ENCODE results near the gene CAMK1D. TPM values are rescaled to one million over a fixed set of nuclear protein-coding genes. Genes with fewer than 3 reads are reported as not detected.

Gene CAMK1D
- total RNA-seq, 1 experiment from 2014 or later, result 6.3 TPM

DNA sequence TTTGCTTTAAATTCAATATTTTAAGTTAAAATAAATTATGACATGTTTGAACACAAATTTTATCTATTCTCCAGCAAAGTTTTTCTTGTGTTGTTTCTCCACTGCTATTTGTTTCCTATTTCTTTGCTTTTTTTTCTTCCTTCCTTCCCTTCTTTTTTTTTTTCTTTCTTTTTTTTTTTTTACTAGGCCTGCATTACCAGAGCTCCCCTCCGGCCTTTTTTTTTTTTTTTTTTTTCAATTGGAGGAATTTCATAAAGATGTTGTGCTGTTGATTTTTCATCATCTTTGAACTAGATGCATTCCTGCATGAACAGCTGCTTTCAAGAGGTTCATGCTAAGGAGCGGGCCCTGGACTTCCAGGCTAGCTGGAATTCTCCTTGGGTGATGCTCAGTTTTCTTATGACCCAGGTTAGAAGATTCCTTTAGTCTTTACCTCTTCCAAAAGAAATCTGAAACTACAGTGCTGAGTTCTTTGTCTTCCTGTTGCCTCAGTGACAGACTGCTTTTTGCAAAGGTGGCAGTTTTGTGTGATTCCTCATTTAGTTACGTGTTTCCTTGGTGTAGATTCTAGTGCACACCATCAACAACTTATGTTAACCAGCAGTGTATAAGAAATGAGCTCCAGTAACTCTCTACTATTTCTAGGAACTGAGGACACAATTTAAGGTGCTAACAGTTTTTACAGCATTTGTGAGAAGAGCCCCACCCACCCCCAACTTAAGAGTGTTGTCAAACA lies 4.8 kb upstream of the CAMK1D start:
- H3K27ac Mint-ChIP-seq, result 0 out of 7 replicates have a peak overlapping the region, but pooled peaks of 1 of the 3 experiments have one; percentile 14
- no peak overlapping the region for H3K4me3 Mint-ChIP-seq
- Histone ChIP-seq H3T11ph (ENCODE audit: low read length) (no peak overlapping the region), H3K4me2 (ENCODE audit: insufficient read depth, insufficient read length, low read length) (no peak overlapping the region), H4K8ac (replicated peaks; ENCODE audit: insufficient read length, low read depth, low read length) (no peak overlapping the region), H2BK5ac (ENCODE audit: insufficient read length, low read length) (no peak overlapping the region), H2AFZ (ENCODE audit: low read length) (no peak overlapping the region), H2BK120ac (ENCODE audit: low read depth, low read length, poor library complexity, severe bottlenecking) (no peak overlapping the region), H4K5ac (ENCODE audit: insufficient read length, low read depth, low read length) (no peak overlapping the region), H2BK12ac (ENCODE audit: insufficient read length, low read depth, low read length) (no peak overlapping the region), H4K91ac (ENCODE audit: insufficient read length, low read depth, low read length) (no peak overlapping the region), H3K4me1 (ENCODE audit: insufficient read depth, low read length) (no peaks in the 10 kb centered on the region), H3K27me3 (ENCODE audit: insufficient read depth, low read length) (peaks cover 7% of the 10 kb centered on the region; the same call in 1 of the 2 replicates), H3K27ac (ENCODE audit: insufficient read length, low read depth, low read length) (no peak overlapping the region), H2AK5ac (ENCODE audit: insufficient read length, low read length) (no peak overlapping the region), H2BK15ac (ENCODE audit: low read depth, low read length) (no peak overlapping the region), H3K14ac (ENCODE audit: insufficient read depth, low read length) (no peak overlapping the region), H3K23ac (ENCODE audit: insufficient read length, low read depth, low read length) (no peak overlapping the region), H3K79me1 (ENCODE audit: insufficient read depth, low read depth, low read length, poor library complexity, severe bottlenecking) (no peaks in the 10 kb centered on the region), H3K56ac (ENCODE audit: insufficient read length, low read depth, low read length) (no peak overlapping the region), H3K9me3 (ENCODE audit: control insufficient read depth, low read depth, low read length) (no peaks in the 10 kb centered on the region), H2BK20ac (ENCODE audit: low read depth, low read length, poor library complexity, severe bottlenecking) (no peak overlapping the region), H3K18ac (ENCODE audit: insufficient read length, low read depth, low read length) (no peak overlapping the region), H3K4ac (ENCODE audit: low read depth, low read length) (no peak overlapping the region), H3K79me2 (ENCODE audit: insufficient read depth, low read length) (no peaks in the 10 kb centered on the region), H3K23me2 (ENCODE audit: insufficient read length, low read depth, low read length, poor library complexity, severe bottlenecking) (peaks cover 6% of the 10 kb centered on the region), H3K9ac (ENCODE audit: extremely low read depth, insufficient read length, low read length) (no peak overlapping the region), H4K20me1 (ENCODE audit: control insufficient read depth, insufficient read depth, insufficient read length) (no peaks in the 10 kb centered on the region)
- H3K27me3 Mint-ChIP-seq (ENCODE audit: low read depth), result peaks cover 28% of the 10 kb centered on the region
- no peak for DNase-seq
- no peaks in the 10 kb centered on the region for H3K9me3 Mint-ChIP-seq
- TF ChIP-seq, protein P1, sequence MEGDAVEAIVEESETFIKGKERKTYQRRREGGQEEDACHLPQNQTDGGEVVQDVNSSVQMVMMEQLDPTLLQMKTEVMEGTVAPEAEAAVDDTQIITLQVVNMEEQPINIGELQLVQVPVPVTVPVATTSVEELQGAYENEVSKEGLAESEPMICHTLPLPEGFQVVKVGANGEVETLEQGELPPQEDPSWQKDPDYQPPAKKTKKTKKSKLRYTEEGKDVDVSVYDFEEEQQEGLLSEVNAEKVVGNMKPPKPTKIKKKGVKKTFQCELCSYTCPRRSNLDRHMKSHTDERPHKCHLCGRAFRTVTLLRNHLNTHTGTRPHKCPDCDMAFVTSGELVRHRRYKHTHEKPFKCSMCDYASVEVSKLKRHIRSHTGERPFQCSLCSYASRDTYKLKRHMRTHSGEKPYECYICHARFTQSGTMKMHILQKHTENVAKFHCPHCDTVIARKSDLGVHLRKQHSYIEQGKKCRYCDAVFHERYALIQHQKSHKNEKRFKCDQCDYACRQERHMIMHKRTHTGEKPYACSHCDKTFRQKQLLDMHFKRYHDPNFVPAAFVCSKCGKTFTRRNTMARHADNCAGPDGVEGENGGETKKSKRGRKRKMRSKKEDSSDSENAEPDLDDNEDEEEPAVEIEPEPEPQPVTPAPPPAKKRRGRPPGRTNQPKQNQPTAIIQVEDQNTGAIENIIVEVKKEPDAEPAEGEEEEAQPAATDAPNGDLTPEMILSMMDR (conservative IDR thresholded peaks at IDR 0.05), result no peak
- WGBS (ENCODE audit: extremely low coverage, insufficient read length, low lambda C conversion rate), result no CpG with 5 or more reads among the region's 3 CpGs
- H3K4me1 Mint-ChIP-seq, result peaks cover 9 to 17% of the 10 kb centered on the region in 2 experiments
- H3K36me3 Mint-ChIP-seq (ENCODE audit: insufficient read depth in 1 of 3, low read depth in 3 of 3), result no peaks in the 10 kb centered on the region

All from H9 (cell line).